Suppressor macrophage (primary cell): ENCODE data around the gene BCL6B.
A peak's percentile ranks its signal among the peaks of the same experiment; 100 is the strongest.
"Not testable (repeated sequence)": the region's sequence is repeated elsewhere in the genome, so short reads cannot be mapped to it uniquely, and the experiment has no call there.

Experiments used
- DNase-seq, 4 experiments: peaks; one replicate each; pipeline ENCODE4 v3.0.0-alpha.2; 2020 to 2022

Gene BCL6B

DNA sequence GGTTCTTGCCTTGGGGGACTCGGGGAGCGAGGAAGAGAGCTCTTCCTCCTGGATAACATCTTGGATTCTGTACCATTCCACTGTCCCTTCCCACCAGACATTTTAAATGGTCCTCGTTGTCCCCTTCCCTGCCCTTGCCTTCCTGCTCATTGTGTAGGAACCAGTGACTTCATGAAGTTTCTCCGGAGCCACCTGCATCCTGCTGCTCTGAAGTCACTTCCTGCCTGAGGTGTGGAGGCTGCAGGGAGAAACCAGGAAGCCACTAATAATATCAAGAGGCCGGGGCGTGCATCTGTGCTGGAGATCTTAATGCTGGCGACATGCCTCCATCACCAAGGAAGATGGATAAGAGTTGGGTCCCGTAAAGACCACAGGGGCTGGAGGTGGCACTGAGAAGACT is 6.8 kb downstream of the BCL6B start:
- DNase-seq, result peak; percentile 37 to 67 (median 64)

- no peak for DNase-seq
Measured at GRCh38 chr17:7034955-7035590, 12.2 kb downstream of the BCL6B start.

- DNase-seq, result peak; percentile 96 to 98 (median 98)
Measured at GRCh38 chr17:7035591-7036368, 12.9 kb downstream of the BCL6B start, which contains the start of gene SLC16A13. SLC16A13 (plus strand) TSS chr17:7036015; CDS start chr17:7036383, 368 bp downstream.

GRCh38 chr17:7038025-7038862 is 15.4 kb downstream of the BCL6B start:
- DNase-seq, result no peak

GRCh38 chr17:7039832-7040231 is 17.0 kb downstream of the BCL6B start:
- DNase-seq, result no peak

DNA sequence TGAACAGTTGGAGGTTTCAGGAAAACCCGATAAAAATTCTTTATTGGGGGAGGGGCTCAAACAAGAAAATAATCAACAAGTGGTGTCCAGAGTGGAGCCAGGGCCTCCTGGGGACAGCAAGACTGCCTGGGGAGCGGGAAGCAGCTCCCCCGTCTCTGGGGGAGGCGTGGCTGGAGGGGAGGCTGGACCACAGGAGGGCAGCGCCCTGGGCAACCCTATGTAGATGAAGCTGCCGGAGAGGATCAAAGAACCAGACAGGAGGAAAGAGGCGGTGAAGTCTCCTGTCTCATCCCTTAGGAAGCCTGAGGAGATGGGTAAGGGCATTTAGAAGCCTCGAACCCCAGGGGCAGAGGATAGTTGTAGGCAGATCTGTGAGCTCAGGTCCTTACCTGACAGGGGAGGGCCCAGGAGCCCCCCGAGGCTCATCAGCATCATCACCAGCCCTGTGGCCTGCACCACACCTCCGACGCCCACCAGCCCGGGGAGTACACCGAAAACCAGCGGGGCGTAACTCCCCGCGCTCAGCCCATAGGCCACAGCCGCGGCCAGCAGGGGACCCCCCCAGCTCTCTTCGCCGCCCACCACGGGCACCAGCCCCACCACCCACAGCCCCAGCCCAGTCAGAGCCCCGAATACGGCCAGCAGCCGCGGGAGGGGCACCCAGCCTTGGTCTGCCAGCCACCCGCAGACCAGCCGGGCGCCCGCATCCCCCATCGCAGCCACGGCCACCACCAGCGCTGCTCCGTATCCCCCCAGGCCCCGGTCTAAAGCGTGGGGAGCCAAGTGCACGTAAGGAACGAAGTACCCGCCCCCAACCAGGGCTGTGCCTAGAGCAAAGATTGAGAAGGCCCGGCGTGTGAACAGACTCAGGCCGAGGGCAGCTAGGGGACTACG is 19.0 kb downstream of the BCL6B start:
- DNase-seq, result no peak

DNA sequence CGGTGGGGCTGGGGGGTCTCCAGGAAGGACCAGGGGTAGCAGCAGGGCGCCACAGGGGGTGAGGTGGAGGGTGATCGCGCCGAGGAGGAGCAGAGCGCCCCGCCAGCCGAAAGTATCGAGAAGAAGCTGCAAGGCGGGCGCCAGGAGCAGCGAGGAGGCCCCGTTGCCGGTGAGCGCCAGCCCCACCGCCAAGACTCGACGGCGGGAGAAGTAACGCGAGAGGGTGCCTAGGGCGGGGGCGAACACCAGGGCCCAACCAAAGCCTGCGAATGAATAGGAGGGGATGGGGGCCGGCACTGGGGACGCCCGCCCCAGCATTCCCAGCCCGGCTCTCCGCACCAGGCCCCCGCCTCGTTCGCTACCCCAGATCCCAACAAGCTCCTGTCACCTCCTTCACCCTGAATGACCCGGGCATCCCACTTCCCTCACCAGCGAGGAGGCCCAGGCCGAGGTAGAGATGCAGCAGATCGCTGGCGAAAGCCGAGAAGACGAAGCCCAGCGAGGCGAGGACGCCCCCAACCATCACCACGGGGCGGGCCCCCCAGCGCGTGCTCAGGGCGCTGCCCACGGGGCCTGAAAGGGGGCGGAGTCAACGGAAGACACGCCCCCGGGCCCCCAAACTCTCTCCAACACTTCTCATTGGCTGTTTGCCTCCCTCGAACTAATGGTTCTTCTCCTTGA is 19.8 kb downstream of the BCL6B start:
- DNase-seq, result peak in 2 of 4 experiments; percentile 24 to 35

DNA sequence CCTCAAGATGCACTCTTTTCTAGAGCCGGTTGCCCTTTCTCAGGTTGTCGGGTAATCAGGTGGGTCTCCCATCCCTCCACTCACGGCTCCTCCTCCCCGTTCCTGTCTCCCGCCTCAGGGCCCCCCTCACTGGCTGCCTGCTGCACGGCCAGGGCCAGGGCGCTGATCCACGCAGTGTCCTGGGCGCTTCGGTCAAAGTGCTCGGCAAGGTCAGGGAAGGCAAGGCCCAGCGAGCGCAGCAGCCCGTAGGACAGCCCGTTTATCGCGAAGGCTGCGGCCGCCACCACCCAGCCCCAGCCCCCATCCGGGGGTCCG is 20.3 kb downstream of the BCL6B start:
- no peak for DNase-seq

GRCh38 chr17:7043497-7044198 is 20.8 kb downstream of the BCL6B start, which contains the start of gene SLC16A11:
SLC16A11 (minus strand) TSS chr17:7044092; CDS start chr17:7043513, 579 bp downstream.
- DNase-seq, result peak in 3 of 4 experiments; percentile 30 to 64 (median 40)

- DNase-seq, result peak; percentile 71 to 88 (median 80)
Measured at GRCh38 chr17:7045492-7046126, 22.8 kb downstream of the BCL6B start.

DNA sequence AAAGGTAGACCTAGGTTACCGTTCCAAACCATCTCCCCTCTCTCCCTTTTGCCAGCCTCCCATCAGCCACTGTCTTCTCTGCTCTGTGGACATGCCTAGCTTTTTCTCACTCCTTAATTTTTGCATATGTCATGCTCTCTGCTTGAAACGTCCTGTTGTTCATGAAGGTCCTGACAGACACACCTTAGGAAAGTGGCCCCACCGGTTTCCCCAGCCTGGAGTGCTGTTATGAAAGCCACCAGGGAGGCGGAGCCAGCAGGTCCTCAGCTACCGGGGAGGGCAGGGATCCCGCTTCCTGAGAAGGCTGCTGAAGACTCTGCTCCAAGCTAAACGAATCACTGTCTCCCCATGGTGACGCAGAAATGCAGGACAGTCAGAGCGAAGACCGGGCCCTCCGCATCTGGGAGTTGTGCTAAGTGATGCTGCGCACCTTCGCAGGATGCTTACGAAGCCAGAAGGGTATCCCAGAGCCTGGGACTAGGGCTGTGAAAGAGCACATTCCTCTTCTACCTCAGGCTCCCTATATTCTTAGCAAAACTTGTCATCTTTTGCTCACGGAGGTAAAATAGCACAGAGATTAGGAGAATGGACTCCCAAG is 23.4 kb downstream of the BCL6B start:
- DNase-seq, result no peak

GRCh38 chr17:7046725-7047397 is 24.0 kb downstream of the BCL6B start:
- peak in 3 of 4 experiments; percentile 24 to 38 (median 35) for DNase-seq

DNA sequence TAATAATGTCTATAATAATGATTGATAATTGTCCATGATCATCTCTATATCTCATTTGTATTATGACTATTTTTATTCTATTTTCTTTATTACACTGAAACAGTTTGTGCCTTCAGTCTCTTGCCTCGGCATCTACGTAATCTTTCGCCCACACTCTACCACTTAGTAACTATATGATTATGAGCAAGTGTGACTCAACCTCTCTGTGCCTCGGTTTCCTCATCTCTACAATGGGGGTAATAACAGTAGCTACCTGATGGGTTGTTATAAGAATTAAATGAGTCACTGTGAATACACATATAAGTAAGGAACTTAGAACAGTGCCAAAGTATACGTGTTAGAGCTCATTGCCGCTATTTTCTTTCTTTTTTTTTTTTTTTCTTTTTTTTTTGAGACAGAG is 24.7 kb downstream of the BCL6B start:
- DNase-seq, result no peak

- no peak for DNase-seq
Measured at GRCh38 chr17:7048968-7049367, 26.1 kb downstream of the BCL6B start.

GRCh38 chr17:7050583-7050982 is 27.7 kb downstream of the BCL6B start:
- DNase-seq, result not testable (repeated sequence)

DNA sequence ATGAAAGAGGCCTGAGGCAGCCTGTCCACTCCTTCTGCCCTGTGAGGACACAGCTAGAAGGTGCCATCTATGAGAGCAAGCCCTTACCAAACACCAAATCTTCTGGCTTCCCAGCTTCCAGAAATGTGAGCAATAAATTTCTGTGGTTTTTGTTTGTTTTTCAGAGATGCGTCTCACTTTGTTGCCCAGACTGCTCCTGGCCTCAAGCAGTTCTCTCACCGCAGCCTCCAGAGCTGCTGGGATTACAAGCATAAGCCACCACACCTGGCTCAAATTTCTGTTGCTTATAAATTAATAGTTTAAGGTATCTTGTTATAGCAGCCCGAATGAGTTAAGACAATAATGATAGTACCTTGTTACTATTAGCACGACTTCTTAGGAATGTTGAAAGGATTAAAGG is 33.5 kb downstream of the BCL6B start:
- DNase-seq, result no peak

DNA sequence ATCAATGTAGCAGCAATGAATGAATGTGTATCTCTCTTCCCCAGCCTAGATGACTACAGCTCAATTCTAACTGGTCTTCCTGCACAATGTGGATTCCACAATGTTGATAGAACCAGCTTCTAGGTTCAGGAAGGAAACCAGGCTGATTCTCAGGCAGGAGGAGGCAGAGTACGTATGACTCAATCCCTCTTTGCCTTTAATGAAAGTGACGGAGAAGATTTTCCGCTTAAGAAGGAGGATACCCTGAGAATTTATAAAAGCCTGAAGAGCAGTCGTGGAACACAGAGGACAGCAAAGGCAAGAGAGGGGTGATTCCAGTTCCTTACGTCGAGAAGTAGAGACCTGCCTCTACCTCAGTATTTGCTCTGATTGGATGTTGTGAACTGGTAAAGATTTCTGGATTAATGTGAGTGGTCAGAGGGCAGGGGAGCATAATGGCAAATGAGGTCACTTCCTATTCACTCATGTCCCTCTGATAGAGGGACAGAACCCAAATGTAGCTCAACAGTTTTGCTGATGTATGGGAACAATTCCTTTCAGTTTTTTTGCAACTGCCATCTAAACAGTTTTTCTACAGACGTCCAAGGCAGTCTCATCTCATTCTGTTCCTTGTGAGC is 36.1 kb downstream of the BCL6B start:
- peak in 2 of 4 experiments; percentile 23 to 50 for DNase-seq

DNA sequence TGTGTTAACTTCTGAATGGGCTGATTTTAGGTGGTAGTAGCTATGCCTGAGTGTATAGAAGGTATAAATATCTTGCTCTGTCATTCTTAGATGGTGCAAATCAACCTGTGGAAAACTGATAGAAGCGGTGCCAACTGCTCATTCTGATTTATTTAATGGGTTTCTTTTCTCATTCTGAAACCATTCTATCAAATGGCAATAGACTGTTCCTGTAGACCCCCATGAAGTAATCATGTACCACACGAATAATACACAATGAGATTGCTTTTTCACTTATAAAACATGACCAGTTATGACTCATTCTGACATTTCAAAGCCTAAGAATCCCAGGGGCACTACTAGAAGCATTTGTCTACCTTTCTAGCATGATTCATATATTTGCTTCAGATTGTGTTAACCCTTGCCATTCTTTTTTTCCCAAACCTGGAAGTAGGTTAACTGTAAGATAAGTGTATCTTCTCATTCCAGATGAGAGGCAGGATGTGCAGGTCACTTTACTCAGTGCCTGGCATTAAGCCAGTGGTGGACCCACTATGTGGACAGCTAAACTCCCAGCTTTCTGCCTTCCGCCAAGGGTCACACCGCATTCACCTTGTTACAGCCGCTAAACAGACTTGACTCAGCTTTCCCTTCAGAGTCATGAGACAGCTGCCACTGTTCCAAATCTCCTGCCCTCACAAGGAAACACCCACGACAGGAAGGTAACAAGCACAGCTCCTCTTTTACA is 37.5 kb downstream of the BCL6B start:
- peak; percentile 27 to 63 (median 54) for DNase-seq
